Measurements from ENCODE around the gene OR56A1. TPM values are rescaled to one million over a fixed set of nuclear protein-coding genes. Genes with fewer than 3 reads are reported as not detected.
"Not testable (repeated sequence)": the region's sequence is repeated elsewhere in the genome, so short reads cannot be mapped to it uniquely, and the experiment has no call there.

Gene OR56A1
- not detected for polyA plus RNA-seq (2013, experiment 1 of 2; ENCODE audit: insufficient read length)
- not detected for polyA plus RNA-seq (2013, experiment 2 of 2; ENCODE audit: insufficient read length)

- DNase-seq, result no peak
These were observed at the start of gene OR56A1 for GRCh38 chr11:6030708-6031405. Gene OR56A1 (minus strand): TSS chr11:6030758. CDS start chr11:6027692, 3,066 bp downstream.

- no peak for DNase-seq
These were observed 48.9 kb upstream of the OR56A1 start for GRCh38 chr11:6079463-6079862.

GRCh38 chr11:6077723-6078122 is 47.2 kb upstream of the OR56A1 start:
- no peak for DNase-seq

GRCh38 chr11:6076443-6076842 is 45.9 kb upstream of the OR56A1 start:
- not testable (repeated sequence) for DNase-seq

GRCh38 chr11:6067502-6067901 is 36.9 kb upstream of the OR56A1 start:
- no peak for DNase-seq

GRCh38 chr11:6062691-6063358 is 32.3 kb upstream of the OR56A1 start:
- no peak for DNase-seq

- DNase-seq, result no peak
These were observed 30.9 kb upstream of the OR56A1 start for GRCh38 chr11:6061475-6061874.

GRCh38 chr11:6057452-6057851 is 26.9 kb upstream of the OR56A1 start:
- no peak for DNase-seq

GRCh38 chr11:6055569-6055968 is 25.0 kb upstream of the OR56A1 start:
- no peak for DNase-seq

GRCh38 chr11:6052374-6052773 is 21.8 kb upstream of the OR56A1 start:
- DNase-seq, result no peak

GRCh38 chr11:6040874-6041273 is 10.3 kb upstream of the OR56A1 start:
- no peak for DNase-seq

- DNase-seq, result no peak
These were observed 3.1 kb downstream of the OR56A1 start for GRCh38 chr11:6027501-6027900.

- DNase-seq, result no peak
These were observed 5.5 kb downstream of the OR56A1 start for GRCh38 chr11:6025056-6025455.

- DNase-seq, result peak; percentile 4
These were observed 7.6 kb downstream of the OR56A1 start for GRCh38 chr11:6022956-6023355.

GRCh38 chr11:6013042-6013441 is 17.5 kb downstream of the OR56A1 start:
- no peak for DNase-seq

- DNase-seq, result no peak
These were observed 18.4 kb downstream of the OR56A1 start for GRCh38 chr11:6012035-6012668.

GRCh38 chr11:6006846-6007245 is 23.7 kb downstream of the OR56A1 start, which contains the start of gene OR56A4:
Gene OR56A4 (minus strand): TSS chr11:6006946. CDS start chr11:6002992, 3,954 bp downstream.
- DNase-seq, result no peak

- DNase-seq, result no peak
These were observed 24.2 kb downstream of the OR56A1 start for GRCh38 chr11:6006395-6006794.

- no peak for DNase-seq
These were observed 28.3 kb downstream of the OR56A1 start for GRCh38 chr11:6002202-6002699.

- no peak for DNase-seq
These were observed 35.8 kb downstream of the OR56A1 start for GRCh38 chr11:5994791-5995190.

GRCh38 chr11:5992604-5993251 is 37.8 kb downstream of the OR56A1 start:
- no peak for DNase-seq

- DNase-seq, result no peak
These were observed 38.4 kb downstream of the OR56A1 start for GRCh38 chr11:5992150-5992549.

GRCh38 chr11:5989203-5989602 is 41.4 kb downstream of the OR56A1 start:
- no peak for DNase-seq
